ENCODE data around the gene GSK3B. TPM values are rescaled to one million over a fixed set of nuclear protein-coding genes. Genes with fewer than 3 reads are reported as not detected.

The GSK3B gene
- total and polyA plus RNA-seq, 10 of the 15 experiments (the other 5 are each of a cell fraction or from before 2014, with no cell fraction given) = 8.5 to 49.8 (median 25.5) TPM

DNA sequence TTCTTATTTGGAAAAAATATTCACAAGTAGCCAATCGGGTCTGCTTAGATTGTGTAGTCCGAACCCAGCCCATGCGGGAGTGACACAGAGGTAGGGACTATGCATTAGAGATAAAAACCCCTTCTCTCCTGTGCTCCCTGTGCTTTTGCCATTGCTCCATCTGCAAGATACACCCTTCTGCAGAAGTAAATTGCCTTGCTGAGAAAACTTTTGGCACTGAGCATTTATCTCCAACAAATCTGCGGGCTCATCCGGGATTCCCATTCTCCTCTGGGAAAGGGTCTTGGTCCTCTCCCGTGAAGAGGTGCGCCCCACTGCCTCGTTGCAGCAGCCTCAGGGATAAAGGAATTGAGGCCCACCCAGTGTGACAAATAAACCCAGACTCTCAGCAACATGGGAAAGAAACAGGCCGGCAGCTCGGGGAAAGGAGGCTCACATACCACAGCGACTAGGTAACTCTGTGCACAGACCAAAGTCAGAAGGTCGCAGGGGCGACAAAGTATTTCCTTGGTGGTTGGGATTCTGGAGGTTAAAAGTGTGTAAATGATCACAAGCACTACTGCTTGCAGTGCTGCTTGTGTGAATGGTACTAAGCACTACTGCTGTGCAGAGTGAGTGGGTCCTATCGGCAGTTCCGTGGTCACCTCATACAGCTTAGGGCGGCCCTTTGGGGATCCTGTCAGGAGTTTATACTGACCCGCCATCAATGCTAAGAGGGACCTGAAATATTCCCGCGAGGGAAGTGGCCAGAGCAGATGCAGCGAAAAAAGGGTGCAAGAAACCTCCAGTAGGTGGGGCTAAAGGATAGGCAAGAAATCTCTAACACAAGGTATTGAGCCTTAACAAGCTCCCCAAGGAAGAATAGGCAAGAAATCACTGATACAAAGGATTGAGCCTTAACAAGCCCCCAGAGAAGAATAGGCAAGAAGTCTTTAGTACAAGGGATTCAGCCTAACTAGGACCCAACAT lies 54.3 kb downstream of the GSK3B start:
- WGBS (ENCODE audit: insufficient coverage, insufficient replicate concordance, low lambda C conversion rate, missing lambda C conversion rate) = 98% methylated on average over 20 of the region's 20 CpGs
- H4K20me1 ChIP-seq (ENCODE audit: control insufficient read depth, insufficient read depth) = no peaks in the 10 kb centered on the region
- no TSS peak for BruUV-seq (replicated peaks)
- H3K9me3 ChIP-seq (replicated peaks; ENCODE audit: control insufficient read depth, insufficient read depth, low read length) = peaks cover 33% of the 10 kb centered on the region; the same call in 2 of the 3 replicates
- H3K36me3 ChIP-seq (ENCODE audit: control insufficient read depth in 2 of 2, insufficient read depth in 2 of 2, low read length in 1 of 2) = peaks cover 4 to 7% of the 10 kb centered on the region in 2 experiments; a peak in 3 of 4 replicates
- H3K9ac ChIP-seq (ENCODE audit: control insufficient read depth, insufficient read depth, low read length) = no peak overlapping the region
- H3K4me3 ChIP-seq = no peak overlapping the region
- ATAC-seq = no peak
- ChIA-PET SMC1A (ENCODE audit: uncharacterized antibody, unreplicated experiment) (no interaction called here), POLR2A (interaction anchor here (0.8 kb wide), 1 partner anchor 17 kb away, joined by 3 read pairs; no protein-coding TSS in a partner anchor), RAD21 (ENCODE audit: unreplicated experiment) (no interaction called here), CTCF (interaction anchor here (1.1 kb wide), 2 partner anchors 9 to 377 kb away, joined by 3 to 4 read pairs; no protein-coding TSS in a partner anchor)
- H3K4me1 ChIP-seq (ENCODE audit: control insufficient read depth, insufficient read depth, low read length) = no peaks in the 10 kb centered on the region
- no peak overlapping the region for H3K4me2 ChIP-seq (ENCODE audit: control insufficient read depth, insufficient read depth)
- H3K79me2 ChIP-seq (ENCODE audit: control insufficient read depth, insufficient read depth, low read length) = peaks cover 82% of the 10 kb centered on the region
- intact Hi-C loops (cut with micrococcal nuclease; ENCODE audit: unreplicated experiment) (no loop called here), in situ Hi-C loops (cut with MboI) (no loop called here)
- no peak overlapping the region for H3K27ac ChIP-seq (ENCODE audit: control insufficient read depth, insufficient read depth)
- FAIRE-seq = no peak
- no peak overlapping the region for H2AFZ ChIP-seq (ENCODE audit: control insufficient read depth, low read depth, low read length)
- DNase-seq (ENCODE audit: low read depth, low spot score) = no peak
- no peaks in the 10 kb centered on the region for H3K27me3 ChIP-seq (replicated peaks in 1 of 2; ENCODE audit: control insufficient read depth in 2 of 2, insufficient read depth in 2 of 2, low read length in 1 of 2)
- TF ChIP-seq BMI1 (IDR thresholded peaks at IDR 0.05; ENCODE audit: borderline replicate concordance) (no peak), CBX5 (IDR thresholded peaks at IDR 0.05; ENCODE audit: low read depth) (peak; percentile 99), RELB (IDR thresholded peaks at IDR 0.05; ENCODE audit: low read depth) (peak; percentile 28; the same call in 1 of the 2 replicates), BCLAF1 (IDR thresholded peaks at IDR 0.05) (no peak), ZBTB33 (IDR thresholded peaks at IDR 0.05) (peak; percentile 89; the same call in 1 of the 2 replicates), KLF5 (IDR thresholded peaks at IDR 0.05; ENCODE audit: partially characterized antibody) (peak; percentile 42), CTCF (IDR thresholded peaks at IDR 0.05 in 2 of 3, conservative IDR thresholded peaks at IDR 0.05 in 1 of 3; ENCODE audit: control insufficient read depth in 2 of 3, extremely low read depth in 1 of 3, insufficient read depth in 1 of 3, low read depth in 3 of 3, low read length in 3 of 3) (0 out of 6 replicates have a peak, but pooled peaks of 1 of the 3 experiments have one; percentile 10), RAD21 (IDR thresholded peaks at IDR 0.05; ENCODE audit: insufficient read depth, low read depth, low read length) (peak; percentile 17; the same call in 1 of the 2 replicates)
- TF ChIP-seq, protein P1, sequence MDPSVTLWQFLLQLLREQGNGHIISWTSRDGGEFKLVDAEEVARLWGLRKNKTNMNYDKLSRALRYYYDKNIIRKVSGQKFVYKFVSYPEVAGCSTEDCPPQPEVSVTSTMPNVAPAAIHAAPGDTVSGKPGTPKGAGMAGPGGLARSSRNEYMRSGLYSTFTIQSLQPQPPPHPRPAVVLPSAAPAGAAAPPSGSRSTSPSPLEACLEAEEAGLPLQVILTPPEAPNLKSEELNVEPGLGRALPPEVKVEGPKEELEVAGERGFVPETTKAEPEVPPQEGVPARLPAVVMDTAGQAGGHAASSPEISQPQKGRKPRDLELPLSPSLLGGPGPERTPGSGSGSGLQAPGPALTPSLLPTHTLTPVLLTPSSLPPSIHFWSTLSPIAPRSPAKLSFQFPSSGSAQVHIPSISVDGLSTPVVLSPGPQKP (IDR thresholded peaks at IDR 0.05; ENCODE audit: low read depth, low read length) = no peak
